SIG-M5 (cell line): ENCODE data around the gene TMEM138.

ENCODE experiments used
- DNase-seq: peaks from one replicate; lab custom pipeline; 2025; lab: John Stamatoyannopoulos, UW

Gene TMEM138

DNA sequence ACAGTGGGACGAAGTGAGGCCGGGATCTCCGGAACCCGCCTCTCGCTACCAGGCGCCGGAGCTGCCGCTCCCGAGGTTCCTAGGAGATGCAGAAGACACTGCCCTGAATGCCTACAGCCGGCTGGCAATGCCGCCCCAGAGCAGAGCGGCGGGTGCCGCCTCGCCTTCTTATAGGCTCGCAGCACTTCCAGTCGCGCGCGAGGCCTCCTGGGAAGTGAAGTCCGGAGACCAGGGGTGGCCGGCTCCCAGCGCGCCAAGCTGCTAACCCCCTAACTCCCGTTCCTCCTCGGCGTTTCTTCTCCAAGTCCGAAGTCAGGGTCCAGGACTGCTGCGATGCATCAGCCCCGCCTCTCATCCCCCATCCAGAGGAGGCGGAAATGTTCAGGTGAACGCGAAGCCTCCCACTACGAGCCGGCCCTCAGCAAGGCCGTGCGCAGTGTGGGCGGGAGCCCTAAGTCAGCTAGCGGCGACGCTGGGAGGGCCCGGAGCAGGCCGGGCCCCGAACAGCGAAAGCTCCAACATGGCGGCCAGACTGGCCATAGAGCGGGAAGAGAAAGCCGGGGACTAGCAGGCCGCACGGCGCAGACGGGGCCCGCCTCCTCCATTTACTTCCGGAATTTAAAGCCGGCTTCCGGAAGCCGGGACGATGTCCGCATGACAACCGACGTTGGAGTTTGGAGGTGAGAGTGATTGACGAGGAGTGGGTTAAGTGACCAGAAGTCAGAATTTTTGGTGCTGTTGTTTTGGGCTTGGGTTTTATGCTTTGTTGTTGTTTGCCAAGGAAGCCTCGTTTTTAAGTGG lies at the start of gene TMEM138, which contains the start of gene CYB561A3:
Gene TMEM138 (plus strand): TSS at position 634 of the 801 bp plus-strand sequence. CDS start 2,017 bp downstream, outside the sequence.
Gene CYB561A3 (minus strand): TSS at position 142 of the 801 bp plus-strand sequence. CDS start 5,169 bp downstream, outside the sequence.
- peak; percentile 58 for DNase-seq

- DNase-seq, result no peak
Measured at GRCh38 chr11:61315260-61315659, 46.9 kb upstream of the TMEM138 start.

DNA sequence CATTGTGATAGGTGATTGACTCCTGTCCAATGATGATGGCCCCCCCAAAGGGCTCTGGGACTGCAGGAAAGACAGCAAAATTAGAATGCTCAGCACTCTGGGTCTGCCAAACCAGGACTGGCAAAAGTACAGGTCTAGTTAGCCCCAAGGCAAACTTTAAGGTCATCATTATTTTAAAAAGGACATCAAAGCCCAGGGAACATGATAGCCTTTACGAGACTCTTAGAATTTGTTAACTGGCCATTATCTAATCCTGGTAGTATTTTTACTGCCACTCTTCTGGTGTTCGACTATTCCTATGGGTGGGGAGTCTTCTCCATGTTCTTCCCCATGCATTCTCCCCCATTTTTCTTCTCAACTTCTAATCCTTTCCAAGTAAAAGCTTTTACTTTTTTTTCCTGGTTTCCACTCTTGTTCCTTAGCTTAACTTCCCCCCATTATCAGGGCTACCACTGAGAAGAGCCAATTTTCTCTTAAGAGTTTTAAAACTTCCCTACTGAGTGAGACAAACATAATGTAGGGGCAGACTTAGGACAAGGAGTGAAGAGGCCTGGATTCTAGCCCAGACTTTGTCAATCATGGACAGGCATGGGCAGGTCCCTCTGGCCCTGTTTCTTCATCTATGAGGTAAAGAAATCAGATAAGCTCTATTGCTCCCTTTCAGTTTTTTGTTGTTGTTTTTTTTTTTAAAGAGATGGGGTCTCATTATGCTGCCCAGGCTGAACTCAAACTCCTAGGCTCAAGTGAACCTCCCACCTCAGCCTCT lies 36.3 kb upstream of the TMEM138 start:
- DNase-seq, result no peak

DNA sequence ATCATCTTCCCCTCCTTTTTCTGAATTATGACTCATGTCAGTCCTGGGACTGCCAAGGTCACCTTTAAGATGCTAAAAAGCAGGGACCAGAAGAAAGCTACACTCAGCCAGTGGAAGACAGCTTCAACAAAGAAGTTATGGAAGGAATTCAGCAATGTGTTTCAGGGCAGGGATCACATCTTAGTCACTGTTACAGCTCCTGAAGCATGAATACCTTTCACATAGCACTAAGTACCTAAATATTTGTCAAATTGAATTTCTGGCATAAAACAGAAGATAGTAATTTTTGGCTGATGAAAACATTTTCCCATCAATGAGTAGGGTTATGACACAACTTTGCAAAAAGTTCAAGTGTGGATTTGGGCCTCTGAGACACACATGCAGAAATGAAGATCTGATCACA lies 34.5 kb upstream of the TMEM138 start:
- no peak for DNase-seq

- DNase-seq, result no peak
Measured at GRCh38 chr11:61328351-61328750, 33.8 kb upstream of the TMEM138 start.

- no peak for DNase-seq
Measured at GRCh38 chr11:61329871-61330270, 32.3 kb upstream of the TMEM138 start.

GRCh38 chr11:61331651-61332050 lies 30.5 kb upstream of the TMEM138 start:
- DNase-seq, result peak; percentile 8

DNA sequence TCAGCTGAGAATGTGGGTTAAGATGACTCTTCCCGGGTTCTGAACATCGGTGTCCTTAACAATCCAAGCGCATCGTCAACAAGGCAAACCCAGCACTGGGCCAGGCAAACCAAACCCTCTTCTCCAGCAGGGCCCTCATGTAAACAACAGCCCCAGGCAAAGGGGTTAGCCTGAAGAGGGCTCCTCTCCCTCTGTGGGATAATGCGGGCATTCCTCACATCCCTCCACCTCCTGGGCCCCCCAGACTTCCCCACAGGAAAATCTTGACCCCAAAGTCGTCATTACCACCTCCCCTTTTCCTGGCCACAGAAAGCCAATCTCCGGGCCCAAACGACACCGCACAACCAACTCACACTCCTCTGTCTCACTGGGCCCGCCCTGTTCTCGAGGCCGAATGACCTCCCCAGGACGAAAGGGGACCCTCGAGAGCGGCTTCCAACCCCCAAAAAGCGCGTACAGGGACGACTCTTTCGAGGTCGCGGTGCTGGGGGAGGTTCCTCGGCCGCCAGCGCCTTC lies 29.8 kb upstream of the TMEM138 start:
- no peak for DNase-seq

GRCh38 chr11:61332797-61333549 lies 29.2 kb upstream of the TMEM138 start, which contains the start of the genes DDB1 and TKFC:
TSS of gene DDB1 (minus strand) at chr11:61333105. CDS start at chr11:61332968, 137 bp downstream.
TSS of gene TKFC (plus strand) at chr11:61333228. CDS start at chr11:61334729, 1,501 bp downstream.
- DNase-seq, result peak; percentile 12

- DNase-seq, result no peak
Measured at GRCh38 chr11:61333550-61334433, 28.4 kb upstream of the TMEM138 start.

GRCh38 chr11:61334434-61335354 lies 27.5 kb upstream of the TMEM138 start:
- DNase-seq, result no peak

- no peak for DNase-seq
Measured at GRCh38 chr11:61335355-61335710, 26.8 kb upstream of the TMEM138 start.

- no peak for DNase-seq
Measured at GRCh38 chr11:61336171-61336935, 25.8 kb upstream of the TMEM138 start.

DNA sequence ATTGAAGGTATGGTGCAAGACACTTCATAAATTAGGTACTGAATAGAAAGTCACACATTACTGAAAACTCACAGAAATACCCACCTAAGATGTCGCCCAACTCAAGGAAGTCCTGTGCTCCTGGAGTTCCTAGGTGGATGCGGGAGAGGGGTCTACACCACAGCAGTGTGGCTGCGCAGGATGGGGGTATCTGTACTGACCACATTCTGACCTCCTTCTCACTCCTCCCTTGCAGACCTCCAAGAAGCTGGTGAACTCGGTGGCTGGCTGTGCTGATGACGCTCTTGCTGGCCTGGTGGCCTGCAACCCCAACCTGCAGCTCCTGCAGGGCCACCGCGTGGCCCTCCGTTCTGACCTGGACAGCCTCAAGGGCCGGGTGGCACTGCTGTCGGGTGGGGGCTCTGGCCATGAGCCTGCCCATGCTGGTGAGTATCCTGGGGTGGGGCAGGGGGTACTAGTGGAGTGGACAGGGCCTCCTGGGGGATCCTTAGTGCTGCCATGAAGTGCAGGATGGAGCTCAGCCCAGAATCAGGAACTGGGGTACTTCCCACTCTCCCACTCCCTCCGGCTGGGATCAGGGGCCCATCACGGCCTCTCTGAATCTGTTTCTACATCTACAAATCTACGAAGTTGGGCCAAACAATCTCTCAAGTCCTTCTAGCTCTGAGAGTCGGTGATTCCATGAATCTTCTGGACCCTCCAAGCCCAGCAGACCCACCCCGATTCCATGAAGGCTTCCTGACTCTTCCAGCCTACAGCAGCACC lies 24.3 kb upstream of the TMEM138 start:
- DNase-seq, result no peak

- DNase-seq, result no peak
Measured at GRCh38 chr11:61338783-61339489, 23.2 kb upstream of the TMEM138 start.

- DNase-seq, result no peak
Measured at GRCh38 chr11:61339490-61339878, 22.7 kb upstream of the TMEM138 start.

GRCh38 chr11:61340979-61341378 lies 21.2 kb upstream of the TMEM138 start:
- no peak for DNase-seq

GRCh38 chr11:61341706-61342105 lies 20.5 kb upstream of the TMEM138 start:
- DNase-seq, result no peak
